SHP77 (cell line): ENCODE data around the gene FUOM.
"Not testable (repeated sequence)": the region's sequence is repeated elsewhere in the genome, so short reads cannot be mapped to it uniquely, and the experiment has no call there.

Source experiments
- DNase-seq, 2 experiments: peaks; one replicate each; lab custom pipeline; 2025; lab: John Stamatoyannopoulos, UW

FUOM gene

DNA sequence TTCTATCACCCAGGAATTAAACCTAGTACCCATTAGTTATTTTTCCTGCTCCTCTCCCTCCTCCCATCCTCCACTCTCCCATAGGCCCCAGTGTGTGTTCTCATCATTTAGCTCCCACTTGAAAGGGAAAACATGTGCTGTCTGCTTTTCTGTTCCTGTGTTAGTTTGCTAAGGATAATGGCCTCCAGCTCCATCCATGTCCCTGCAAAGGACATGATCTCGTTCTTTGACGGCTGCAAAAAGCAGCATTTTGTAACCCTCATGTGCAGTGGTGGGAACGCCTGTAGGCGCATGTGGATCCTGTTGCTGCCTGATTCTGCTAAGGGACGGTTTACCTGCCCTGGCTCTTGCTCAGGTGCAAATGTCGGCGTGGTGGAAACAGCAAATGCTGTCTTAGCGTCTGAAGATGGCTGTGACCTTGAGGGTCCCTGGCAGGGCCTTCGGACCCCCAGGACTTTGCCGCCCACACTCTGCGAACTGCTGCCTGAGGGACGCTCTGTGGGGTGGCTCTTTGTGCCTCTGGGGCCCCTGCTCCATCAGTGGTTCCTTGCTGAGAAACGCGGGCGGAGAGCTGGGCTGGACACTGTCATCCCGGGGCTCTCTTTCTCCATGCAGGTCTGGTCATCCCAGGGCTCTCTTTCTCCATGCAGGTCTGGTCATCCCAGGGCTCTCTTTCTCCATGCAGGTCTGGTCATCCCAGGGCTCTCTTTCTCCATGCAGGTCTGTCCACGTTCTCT, 30.6 kb upstream of the FUOM start:
- no peak for DNase-seq

DNA sequence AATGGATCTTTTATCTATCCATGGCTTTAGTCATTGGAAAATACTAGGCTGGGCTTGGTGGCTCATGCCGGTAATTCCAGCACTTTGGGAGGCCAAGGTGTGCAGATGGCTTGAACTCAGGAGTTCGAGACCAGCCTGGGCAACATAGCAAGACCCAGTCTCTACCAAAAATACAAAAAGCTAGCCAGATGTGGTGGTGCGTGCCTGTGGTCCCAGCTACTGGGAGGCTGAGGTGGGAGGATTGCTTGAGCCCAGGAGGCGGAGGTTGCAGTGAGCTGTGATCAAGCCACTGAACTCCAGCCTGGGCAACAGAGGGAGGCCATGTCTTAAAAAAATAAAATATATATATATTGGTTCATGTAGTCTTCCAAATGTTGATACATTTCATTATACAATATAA, 29.1 kb upstream of the FUOM start:
- DNase-seq, result not testable (repeated sequence)

DNA sequence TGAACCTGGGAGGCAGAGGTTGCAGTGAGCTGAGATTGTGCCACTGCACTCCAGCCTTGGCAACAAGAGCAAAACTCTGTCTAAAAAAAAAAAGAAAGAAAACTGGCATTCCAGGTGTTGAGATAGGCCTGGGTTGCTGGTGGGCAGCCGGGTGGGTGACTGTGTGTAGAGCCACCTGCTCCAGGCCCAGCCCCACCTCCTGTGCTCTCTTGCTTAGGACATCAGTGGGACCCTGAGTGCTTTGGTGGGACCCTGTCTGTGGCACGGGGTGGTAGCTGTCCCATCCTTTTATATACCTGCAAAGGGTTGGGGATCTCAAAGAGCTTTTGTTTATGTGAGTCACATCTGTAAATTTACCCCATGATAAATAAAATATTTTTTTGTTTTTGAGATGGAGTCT, 27.4 kb upstream of the FUOM start:
- DNase-seq, result no peak

DNA sequence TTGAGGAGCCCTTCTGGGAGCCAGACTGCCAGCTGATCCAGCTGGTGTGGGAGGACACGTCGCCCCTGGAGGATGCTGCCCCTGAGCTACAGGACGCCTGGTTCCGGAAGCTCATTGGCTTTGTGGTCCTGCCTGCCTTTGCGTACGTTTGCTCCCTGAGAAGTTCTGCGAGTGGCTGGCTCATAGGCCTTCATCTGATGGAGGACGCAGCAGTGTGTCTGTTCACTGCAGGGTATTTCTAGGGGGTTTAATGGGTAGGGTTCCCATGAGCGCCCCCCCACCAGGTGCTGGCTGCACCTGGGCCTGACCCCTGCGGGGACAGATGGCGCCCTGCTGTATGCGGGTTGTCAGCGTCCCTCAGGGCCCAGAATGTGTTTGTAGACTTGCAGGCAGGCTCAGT, 26.3 kb upstream of the FUOM start:
- DNase-seq, result no peak

DNA sequence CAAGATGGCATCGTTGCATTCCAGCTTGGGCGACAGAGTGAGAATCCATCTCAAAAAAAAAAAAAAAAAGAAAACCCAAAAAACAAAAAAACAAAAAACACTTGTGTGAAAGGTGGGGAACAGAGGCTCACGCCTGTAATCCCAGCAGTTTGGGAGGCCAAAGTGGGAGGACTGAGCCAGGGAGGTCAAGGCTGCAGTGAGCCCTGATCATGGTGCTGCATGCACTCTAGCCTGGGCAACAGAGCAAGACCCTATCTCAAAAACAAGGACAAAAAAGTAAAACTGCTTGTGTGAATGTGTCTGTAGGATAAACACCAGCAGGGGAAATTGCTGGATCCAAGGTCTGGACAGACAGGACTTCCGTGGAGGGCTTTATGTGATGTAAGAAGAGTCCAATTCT, 25.7 kb upstream of the FUOM start:
- no peak for DNase-seq

DNA sequence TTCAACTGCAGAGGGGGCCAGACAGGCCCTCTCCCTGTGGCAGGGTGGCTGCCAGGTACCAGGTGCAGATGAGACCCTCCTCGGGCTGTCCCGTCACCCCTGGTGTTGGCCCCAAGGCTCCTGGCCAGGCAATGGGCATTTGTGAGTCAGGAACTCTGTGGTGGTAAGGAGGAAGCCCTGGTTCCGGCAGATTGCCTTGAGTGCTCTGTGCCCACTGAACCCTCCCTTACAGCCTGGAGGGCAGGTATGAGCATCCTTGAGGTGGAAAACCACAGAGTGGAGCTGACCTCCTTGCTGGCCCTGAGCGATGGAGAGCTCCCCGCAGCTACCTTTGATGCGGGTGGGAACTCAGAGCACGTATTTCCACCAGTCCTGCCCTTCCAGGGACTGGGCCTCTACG, 23.2 kb upstream of the FUOM start:
- DNase-seq, result no peak

DNA sequence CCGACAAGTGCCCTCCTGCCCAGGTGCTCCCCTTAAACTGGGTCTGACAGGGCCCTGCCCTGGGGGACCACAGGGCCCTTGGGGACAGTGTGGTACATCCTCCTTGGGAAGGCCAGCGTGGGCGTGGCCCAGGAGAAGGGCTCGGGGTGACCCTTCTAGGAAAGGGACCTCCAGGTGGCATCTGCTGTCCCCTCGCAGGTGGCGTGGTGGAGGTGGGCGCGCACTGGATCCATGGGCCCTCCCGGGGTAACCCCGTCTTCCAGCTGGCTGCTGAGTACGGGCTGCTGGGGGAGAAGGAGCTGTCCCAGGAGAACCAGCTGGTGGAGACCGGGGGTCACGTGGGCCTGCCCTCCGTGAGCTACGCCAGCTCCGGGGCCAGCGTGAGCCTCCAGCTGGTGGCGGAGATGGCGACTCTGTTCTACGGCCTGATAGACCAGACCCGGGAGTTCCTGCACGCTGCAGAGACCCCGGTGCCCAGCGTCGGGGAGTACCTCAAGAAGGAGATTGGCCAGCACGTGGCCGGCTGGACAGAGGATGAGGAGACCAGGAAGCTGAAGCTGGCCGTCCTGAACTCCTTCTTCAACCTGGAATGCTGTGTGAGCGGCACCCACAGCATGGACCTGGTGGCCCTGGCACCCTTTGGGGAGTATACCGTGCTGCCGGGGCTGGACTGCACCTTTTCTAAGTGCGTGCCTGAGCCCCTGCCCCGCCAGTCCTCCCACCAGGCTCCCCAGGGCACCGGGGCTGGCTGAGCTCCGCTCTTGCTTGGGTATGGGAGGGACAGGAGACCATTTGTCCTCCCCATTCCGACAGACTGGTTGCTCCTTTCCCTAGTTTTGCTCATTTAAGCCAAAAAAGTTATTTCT, 22.2 kb upstream of the FUOM start:
- DNase-seq, result no peak

DNA sequence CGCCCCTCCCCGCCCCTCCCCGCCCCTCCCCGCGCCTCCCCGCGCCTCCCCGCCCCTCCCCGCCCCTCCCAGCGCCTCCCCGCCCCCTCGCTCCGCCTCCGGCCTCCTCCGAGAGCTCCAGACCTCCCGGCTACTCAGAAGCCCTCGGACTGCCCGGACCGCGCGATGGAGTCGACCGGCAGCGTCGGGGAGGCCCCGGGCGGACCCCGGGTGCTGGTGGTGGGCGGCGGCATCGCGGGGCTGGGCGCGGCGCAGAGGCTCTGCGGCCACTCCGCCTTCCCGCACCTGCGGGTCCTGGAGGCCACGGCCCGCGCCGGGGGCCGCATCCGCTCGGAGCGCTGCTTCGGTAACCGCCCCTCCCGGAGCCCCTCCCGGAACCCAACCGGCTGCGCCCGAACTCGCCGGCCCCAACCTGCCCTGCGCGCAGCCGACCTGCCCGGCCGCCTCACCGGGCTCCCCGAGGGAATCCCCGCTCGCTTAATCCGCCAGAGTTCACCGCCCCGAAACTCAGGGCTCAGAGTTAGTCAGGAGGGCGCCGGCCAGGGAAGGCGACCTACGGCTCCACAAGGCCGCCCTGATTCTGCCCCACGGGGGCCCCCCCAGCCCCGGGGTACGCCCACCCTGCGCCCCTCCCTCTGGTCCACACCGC, 21.5 kb upstream of the FUOM start, which contains the start of gene PAOX:
Gene PAOX, plus strand, starts transcription at position 111 of the 649 bp plus-strand sequence. Its CDS starts 55 bp downstream, at position 166.
- DNase-seq, result peak in 1 of 2 experiments; percentile 18

DNA sequence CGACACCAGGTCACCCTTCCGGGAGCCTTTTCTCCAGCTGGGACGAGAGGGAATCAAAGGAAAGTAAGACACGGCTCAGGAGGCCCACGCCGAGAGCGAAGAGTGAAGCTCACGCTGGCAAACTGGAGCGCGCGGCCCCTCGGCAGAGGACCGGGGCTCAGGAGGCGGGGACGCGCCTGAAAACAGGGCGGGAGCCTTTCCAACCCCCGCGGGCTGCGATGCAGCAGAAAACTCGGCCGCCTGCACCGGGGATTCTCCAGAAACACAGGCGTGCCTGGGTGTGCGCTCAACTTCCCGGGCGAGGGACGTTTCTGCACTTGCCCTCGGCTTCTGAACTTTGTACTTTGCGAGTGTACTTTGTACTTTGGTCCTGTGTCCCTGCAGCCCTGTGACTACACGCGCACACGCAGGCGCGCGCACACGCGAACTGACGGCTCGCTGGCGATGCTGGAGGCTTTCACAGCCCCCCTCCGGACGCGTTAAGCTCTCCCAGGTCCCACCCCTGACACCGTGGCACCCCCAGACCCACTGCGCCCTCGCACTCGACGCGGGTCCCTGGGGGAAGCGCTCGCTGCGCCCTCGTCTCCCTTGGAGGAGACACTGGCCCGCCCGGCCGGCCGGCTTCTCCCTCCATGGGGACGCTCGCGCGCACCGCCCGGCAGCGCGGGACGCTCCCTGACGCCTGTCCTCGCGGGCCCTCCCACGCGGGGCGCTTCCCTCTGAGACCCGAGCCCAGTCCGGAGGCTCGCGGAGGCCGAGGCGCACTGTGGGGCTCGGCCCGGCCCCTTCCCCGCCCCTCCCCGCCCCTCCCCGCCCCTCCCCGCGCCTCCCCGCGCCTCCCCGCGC, 20.7 kb upstream of the FUOM start:
- DNase-seq, result peak; percentile 48 to 75

DNA sequence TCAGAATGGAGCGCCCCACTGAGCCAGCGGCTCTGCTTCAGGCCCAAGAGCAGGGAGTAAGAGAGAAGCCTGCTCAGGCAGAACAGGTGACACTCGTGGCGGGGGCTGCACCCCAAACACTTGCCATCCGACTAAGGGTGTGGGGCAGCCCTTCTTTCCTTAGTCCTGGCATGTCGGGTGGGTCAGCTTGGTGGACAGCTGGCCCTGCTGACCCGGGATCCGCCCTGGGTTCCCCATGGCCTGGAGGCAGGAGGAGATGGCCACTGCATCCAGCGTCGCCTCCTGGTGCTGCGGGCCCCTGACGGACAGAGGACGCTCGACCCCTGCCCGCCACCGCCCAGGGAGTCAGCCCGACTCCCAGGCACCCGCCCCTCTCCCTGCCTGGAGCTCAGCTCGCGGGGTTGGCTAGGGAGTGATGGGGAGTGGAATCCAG, 20.0 kb upstream of the FUOM start:
- DNase-seq, result peak in 1 of 2 experiments; percentile 75

DNA sequence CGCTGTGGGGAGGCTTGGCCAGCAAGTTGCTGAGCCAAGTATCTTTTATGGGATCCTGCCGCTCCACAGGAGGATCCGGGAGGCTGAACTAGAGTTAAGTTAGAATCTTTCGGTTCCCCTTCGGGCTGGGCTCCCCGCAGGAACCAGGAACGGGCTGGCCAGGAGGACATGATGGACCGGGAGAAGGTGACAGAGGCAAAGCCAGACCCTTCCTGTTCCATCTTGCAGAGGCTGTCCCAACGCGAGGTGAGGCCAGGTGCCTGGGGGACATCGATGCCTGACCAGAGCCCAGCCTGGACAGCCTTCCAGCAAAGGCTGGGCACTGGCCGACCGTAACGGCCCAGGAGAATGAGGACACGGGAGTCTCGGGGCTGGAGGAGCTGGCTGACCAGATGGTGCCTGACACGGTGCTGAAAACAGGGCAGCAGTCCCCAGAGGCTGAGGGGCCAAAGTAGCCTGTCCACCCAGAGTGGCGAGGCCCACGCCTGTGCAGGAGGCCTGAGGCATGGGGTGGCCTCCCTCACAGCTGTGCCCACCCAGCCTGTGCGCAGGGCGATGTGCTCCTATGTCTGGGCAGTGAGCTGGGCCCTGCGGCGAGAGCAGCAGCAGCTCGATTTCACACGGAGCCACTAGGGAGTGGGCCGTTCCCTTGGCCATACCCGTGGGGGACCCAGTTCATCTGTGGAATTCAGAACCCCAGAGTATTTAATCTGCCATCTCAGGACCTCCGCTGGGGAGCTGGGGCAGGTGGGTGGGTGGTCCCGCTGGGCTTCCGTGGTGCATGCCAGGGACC, 19.4 kb upstream of the FUOM start:
- no peak for DNase-seq

DNA sequence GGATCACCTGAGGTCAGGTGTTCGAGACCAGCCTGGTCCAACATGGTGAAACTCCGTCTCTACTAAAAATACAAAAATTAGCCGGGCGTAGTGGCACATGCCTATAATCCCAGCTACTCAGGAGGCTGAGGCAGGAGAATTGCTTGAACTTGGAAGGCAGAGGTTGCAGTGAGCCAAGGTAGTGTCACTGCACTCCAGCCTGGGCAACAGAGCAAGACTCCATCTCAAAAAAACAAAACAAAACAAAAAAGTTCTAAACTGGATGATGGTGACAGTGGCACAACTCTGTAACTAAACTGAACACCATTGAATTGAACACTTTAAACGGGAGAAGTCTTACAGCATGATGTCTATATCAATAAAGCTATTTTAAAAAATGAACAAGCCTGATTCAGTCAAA, 18.4 kb upstream of the FUOM start:
- DNase-seq, result not testable (repeated sequence)

DNA sequence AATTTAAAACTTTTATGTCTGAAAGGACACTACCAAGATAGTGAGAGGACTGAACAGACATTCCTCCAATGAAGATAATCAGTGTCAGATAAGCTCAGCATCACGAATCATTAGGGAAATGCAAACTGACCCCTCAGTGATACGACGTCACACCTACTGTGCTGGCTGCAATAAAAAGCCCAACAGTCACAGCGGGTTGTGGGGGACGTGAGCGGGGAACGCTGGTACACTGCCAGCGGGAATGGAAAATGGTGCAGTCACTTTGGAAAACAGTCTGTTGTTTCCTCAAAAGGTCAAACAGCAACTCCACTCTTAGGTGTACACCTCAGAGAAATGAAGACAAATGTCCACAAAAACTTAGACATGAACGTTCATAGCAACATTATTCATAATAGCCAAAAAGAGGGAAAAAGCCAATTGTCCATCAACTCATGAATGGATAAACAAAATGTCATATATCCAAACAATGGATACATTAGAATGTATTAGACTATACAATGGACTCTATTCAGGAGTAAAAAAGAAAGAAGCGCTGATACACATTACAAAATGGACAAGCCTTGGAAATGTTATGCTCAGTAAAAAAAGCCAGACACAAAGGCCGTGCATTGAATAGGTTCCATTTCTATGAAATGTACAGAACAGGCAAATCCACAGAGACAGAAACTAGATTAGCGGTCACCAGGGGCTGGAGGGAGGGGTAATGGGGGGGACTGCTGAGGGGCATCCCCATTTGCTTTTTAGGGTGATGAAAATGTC, 17.7 kb upstream of the FUOM start:
- DNase-seq, result no peak

DNA sequence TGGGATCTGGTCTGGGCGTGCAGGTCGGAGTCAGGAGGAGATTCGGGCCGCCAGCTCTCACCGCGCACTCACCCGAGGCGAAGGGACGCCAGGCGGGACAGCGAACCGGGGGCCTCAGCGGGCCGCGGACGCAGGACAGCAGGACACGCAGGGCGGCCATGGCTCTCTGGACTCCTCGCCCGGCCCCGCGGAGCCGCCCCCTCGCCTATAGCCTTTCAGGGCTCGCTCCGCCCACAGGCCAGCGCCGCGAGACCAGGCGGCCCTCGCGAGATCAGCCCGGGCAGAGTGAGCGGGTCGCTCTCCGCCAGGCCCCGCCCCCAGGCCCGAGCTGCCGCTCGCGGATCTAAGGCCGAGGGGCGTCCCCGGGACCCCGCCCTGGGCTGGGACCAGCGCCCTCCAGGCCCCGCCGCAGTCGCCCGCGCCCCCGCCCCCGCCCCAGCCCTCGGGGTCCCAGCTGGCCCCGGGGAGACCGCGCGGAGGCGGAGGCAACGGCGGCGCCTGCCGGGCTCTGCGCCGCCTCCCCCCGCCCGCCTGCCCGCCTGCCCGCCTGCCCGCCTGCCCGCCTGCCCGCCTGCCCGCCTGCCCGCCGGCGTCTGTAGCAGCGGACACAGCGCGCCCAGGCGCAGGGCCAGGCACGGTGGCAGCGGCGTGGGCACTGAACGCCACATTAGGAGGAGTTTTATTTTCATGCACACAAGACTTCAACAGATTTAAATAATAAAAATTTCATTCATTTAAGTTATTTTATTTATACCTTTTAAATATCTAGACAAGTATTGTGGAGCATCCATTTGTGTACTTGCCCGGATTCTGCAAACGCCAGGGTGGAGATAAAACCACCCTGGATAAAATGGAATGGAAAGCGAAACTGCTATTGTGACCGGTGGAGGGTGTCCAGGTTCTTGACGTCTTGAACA, 15.6 kb upstream of the FUOM start, which contains the start of gene ECHS1:
Gene ECHS1, minus strand, starts transcription at position 181 of the 917 bp plus-strand sequence. Its CDS starts 21 bp downstream, at position 160.
- DNase-seq, result peak; percentile 87 to 94

DNA sequence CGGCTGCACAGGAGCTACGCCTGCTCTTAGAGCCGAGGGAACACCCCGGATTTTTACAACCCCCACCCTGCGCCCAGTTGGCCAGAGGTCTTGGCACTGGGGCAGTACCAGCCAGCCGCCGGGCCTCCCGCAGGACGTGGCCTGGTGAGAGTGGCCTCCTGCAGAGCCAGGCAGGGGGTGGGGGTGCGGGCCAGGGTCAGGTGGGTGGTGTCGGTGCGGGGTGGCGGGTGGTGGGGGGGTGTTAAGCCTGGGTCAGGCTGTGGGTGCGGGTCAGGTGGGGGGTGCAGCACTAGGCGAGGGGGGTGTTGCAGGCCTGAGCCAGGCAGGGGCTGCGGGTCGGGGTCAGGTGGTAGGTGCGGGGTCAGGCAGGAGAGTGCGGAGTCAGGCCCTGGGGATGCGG, 14.7 kb upstream of the FUOM start:
- no peak for DNase-seq

DNA sequence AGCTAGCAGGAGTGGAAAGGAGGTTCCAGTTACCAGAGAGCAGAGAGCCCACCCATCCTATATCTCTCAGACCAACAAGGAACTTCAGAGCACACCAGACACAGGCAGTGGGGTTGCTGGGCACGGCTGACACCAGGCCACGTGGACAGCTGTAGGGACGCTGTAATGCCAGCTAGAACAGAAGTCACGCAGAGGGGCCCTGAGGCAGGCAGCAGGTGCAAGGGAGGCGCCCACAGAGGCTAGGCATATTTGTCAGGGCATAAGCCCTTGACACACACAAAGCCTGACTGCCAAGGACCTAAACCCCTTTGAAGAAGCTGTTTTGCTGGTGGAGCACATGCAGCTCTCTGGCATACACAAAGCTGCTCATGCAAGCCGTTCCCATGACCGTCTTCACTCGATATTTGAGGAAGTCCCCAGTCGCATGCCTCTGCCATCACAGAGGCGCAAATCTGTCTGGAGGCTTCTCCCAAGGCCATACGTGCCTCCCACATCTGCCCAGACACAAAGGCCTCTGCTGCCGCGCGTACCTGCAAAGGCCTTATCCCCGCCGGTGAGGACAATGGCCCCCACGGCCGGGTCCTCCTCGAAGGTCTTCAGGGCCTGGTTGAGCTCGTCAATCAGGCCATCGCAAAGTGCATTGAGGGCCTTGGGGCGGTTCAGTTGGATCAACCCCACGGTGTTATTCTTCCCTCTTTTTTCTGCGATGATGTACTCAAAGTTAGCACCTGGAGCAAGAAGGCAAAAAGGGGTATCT, 12.4 kb upstream of the FUOM start:
- no peak for DNase-seq

DNA sequence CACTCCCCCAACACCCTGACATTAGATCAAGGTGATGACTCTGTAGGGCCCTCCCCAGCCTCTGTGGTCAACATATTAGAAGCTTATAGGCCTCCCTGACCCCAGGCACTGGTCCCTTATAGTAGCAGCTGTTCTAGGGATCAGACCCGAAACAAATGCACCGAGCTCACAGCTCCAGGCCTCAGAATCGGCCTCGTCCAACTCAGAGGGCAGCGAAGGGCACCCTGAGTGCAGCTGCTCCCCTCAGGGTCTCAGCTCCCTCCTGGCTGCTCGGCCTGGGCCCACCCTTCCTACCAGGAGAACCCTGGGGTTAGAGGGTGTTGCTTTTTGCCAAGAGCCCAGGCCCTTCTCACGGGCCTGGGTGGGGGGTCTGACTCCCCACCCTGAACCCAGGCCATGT, 10.3 kb upstream of the FUOM start:
- DNase-seq, result no peak

DNA sequence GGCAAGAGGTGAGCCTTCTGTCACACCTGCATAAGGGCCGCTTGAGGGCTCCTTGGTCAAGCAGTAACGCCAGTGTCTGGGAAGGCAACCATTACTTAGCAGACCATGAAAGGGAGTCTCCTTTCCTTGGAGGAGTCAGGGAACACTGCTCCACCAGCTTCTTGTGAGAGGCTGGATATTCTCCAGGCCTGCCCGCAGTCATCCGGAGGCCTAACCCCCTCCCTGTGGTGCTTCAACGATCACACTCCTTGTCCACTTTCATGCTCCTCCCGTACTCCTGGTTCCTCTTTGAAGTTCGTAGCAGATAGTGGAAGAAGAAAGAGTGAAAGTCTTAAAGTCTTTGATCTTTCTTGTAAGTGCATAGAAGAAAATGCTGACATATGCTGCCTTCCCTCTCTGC, 9.6 kb upstream of the FUOM start:
- DNase-seq, result not testable (repeated sequence)
